Kidney epithelial cell (primary cell): ENCODE data around the gene CRHR2. TPM values are rescaled to one million over a fixed set of nuclear protein-coding genes. Genes with fewer than 3 reads are reported as not detected.

Experiments
- DNase-seq: peaks from one replicate; pipeline ENCODE4 v3.0.0-alpha.2; 2010; ENCODE audit warnings: low read depth
- H3K27me3 ChIP-seq: 2 replicates; pipeline ENCODE4 v1.6.0; 2011; ENCODE audit warnings: low read length; ENCODE audit not compliant: control insufficient read depth, insufficient read depth
- H3K36me3 ChIP-seq: 2 replicates; pipeline ENCODE4 v1.5.1; 2011; ENCODE audit warnings: low read length; ENCODE audit not compliant: control insufficient read depth, insufficient read depth
- H3K4me3 ChIP-seq: 2 replicates; pipeline ENCODE4 v1.5.1; 2011; ENCODE audit warnings: low read depth, mild to moderate bottlenecking, control low read depth, low read length
- total RNA-seq: library from RNA; depleted of rRNA; stranded (reverse); fragments of >200 nt; gene quantifications from 2 replicates; pipeline ENCODE4 v1.2.3, GENCODE V29; 2015
- TF ChIP-seq, protein P1 (sequence below): IDR thresholded peaks from 2 replicates; pipeline ENCODE4 v1.5.1; 2011; ENCODE audit warnings: mild to moderate bottlenecking, moderate library complexity, low read length, control low read depth, inconsistent platforms; ENCODE audit not compliant: insufficient read depth, poor library complexity, severe bottlenecking

The CRHR2 gene
- total RNA-seq, 1 donor from 2014 or later = not detected

DNA sequence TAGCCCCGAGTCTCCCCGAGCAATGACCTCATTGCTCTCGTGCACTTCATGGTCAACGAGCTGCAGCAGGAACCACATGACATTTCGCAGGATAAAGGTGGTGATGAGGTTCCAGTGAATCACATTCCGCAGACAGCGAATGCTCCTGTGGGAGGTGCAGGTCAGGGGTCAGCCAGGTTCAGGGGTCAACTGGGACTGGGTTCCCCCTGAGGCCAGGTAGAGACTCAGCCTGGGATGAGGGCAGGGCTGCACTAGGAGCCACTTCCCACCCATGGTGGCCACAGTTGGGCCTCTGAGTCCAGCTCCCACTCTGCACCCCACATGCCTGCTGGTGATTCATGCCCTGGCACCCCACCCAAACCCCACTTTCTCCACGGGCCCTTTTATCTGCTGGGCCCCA lies 17.2 kb downstream of the CRHR2 start:
- peaks cover 4% of the 10 kb centered on the region for H3K27me3 ChIP-seq
- H3K36me3 ChIP-seq = no peaks in the 10 kb centered on the region
- H3K4me3 ChIP-seq = no peak overlapping the region
- TF ChIP-seq, protein P1, sequence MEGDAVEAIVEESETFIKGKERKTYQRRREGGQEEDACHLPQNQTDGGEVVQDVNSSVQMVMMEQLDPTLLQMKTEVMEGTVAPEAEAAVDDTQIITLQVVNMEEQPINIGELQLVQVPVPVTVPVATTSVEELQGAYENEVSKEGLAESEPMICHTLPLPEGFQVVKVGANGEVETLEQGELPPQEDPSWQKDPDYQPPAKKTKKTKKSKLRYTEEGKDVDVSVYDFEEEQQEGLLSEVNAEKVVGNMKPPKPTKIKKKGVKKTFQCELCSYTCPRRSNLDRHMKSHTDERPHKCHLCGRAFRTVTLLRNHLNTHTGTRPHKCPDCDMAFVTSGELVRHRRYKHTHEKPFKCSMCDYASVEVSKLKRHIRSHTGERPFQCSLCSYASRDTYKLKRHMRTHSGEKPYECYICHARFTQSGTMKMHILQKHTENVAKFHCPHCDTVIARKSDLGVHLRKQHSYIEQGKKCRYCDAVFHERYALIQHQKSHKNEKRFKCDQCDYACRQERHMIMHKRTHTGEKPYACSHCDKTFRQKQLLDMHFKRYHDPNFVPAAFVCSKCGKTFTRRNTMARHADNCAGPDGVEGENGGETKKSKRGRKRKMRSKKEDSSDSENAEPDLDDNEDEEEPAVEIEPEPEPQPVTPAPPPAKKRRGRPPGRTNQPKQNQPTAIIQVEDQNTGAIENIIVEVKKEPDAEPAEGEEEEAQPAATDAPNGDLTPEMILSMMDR = no peak
- DNase-seq = no peak

DNA sequence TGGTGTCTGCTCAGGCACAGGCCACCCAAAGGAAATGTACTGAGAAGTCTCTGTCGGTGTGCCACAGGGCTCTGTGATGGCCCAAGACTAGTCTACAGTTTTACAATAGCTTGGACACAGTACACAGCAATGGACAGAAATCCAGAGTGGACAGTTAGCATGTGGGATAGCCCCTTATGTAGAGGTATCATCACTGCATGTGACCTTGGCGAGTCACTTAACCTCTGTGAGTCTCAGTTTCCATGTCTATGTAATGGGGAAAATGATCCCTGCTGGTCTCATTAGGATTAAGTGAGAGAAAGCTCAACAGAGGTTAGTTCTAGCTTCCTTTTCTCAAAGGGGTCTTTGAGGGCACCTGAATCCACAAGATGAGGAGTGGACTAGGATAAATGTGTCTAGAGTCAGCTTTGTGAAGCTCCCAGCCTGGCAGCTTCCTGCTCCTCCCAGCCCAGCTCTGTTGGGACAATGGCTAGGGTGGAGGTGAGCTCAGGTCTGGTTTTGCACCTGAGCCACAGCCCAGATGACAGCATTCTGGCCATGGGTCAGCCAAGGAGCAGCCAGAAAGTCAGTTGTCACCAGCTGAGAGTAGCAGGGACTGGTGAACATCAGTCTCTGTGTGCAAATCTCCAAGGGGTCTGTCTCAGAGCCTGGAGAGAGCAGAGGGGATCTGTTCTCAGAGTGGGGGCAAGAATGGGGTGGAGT lies 17.9 kb downstream of the CRHR2 start:
- TF ChIP-seq, protein P1 = no peak

GRCh38 chr7:30663414-30663813 lies 18.8 kb downstream of the CRHR2 start:
- Histone ChIP-seq H3K27me3 (peaks cover 4% of the 10 kb centered on the region), H3K36me3 (no peaks in the 10 kb centered on the region), H3K4me3 (no peak overlapping the region)
- TF ChIP-seq, protein P1 = no peak
- DNase-seq = no peak

More for the DNA sequence above, 17.9 kb downstream of the CRHR2 start:
- peaks cover 4% of the 10 kb centered on the region for H3K27me3 ChIP-seq
- H3K36me3 ChIP-seq = no peaks in the 10 kb centered on the region
- no peak overlapping the region for H3K4me3 ChIP-seq
- DNase-seq = no peak

GRCh38 chr7:30662431-30662939 lies 19.8 kb downstream of the CRHR2 start:
- no peak for DNase-seq
- Histone ChIP-seq H3K36me3 (no peaks in the 10 kb centered on the region), H3K27me3 (peaks cover 4% of the 10 kb centered on the region), H3K4me3 (no peak overlapping the region)
- TF ChIP-seq, protein P1 = no peak

DNA sequence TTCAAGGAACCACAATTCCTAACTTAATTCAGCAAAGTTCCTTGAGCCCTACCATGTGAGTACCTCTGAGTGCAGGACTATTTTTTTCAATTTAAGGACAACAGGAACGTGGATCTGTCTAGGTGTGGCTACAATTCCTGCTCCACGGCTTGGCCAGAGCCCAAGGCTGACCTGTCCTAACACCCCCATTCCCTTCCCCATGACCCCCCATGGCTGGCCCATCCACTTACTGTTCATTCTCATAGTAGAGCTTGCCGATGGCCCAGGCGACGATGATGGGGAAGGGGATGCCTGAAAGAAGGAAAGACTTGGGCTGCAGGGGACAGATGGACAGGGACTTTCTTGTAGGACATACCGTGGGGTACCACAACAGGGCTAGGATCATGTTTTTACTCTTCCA lies 20.3 kb downstream of the CRHR2 start:
- TF ChIP-seq, protein P1 = no peak
- Histone ChIP-seq H3K27me3 (peaks cover 4% of the 10 kb centered on the region), H3K36me3 (no peaks in the 10 kb centered on the region), H3K4me3 (no peak overlapping the region)
- DNase-seq = no peak
